ENCODE measurements around the gene MEP1A. TPM values are rescaled to one million over a fixed set of nuclear protein-coding genes. Genes with fewer than 3 reads are reported as not detected.
A peak's percentile ranks its signal among the peaks of the same experiment; 100 is the strongest.
"Not testable (repeated sequence)": the region's sequence is repeated elsewhere in the genome, so short reads cannot be mapped to it uniquely, and the experiment has no call there.

Gene MEP1A
- total RNA-seq, 1 donor from 2014 or later: not detected

DNA sequence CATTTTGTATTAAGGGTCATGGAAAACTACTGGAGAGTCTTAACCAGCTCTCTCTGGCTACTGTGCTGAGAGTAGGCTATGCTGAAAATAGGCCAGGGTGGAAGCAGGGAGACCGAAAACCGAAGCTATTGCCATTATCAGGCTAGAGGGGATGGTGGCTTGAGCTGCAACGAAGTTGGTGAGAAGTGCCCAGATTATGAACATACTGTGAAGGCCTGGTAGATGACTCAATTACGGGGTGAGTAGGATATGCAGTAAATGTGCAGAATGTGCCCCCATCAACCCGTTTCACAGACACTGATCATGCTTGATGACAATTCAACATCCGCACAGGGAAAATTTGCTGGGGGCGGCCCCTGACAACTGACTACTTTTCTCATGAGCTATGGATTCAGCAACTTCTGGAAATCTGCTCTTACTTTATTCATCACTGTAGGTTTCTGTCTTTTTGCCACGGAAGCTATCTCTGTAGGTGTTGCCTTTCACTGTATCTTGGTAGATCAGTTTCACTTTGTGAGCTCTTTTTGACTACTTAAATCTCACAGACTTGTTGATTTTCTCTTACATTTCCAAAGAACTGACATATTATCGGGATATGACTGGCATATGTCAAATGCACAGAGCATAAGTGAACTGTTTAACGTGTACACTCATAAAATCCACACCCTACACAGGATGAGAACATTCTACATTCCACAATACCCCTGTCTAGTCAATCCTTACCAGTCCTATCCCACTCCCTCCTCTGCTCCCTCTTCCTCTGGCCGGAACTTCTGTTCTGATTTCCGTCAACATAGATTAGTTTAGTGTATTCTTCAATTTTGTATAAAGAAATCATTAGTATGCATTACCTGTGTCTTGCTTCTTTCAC lies 15.5 kb upstream of the MEP1A start:
- ATAC-seq: no peak

DNA sequence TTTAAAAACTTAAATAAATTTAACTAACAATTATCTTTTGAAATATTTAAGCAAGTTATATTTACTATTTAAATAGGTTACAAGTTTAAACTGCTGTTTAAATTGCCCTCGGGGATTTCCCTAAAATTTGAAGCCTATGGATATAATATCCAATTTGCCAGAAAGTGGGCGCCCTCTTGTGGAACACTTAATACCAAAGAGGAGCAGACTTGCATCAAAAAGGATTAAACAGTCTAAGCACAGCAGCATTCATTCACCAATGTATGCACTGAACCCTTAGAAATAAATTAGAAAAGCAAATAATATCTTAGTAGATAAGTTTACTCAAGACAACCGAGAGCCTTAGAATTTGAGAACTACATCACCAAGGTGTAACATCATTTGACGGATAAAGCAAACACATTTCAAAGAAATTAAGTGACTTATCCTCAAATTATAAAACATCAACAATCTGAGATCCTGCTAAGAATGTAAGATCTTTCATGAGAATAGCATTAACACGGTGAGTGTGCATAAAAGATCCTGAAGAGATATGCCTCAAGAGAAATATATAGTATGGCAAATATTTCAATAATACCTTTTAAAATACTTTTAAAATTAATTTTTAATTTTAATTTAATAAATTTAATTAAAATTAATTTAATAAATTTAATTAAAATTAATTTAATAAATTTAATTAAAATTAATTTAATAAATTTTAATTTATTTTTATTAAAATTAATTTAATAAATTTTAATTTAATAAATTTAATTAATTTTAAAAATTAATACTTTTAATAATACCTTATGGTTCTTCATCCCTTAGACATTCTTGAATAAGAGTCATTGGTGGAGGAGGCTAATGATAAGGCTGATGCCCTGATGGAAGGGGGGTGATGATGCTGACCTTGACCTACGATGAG lies 11.5 kb upstream of the MEP1A start:
- ATAC-seq: no peak

DNA sequence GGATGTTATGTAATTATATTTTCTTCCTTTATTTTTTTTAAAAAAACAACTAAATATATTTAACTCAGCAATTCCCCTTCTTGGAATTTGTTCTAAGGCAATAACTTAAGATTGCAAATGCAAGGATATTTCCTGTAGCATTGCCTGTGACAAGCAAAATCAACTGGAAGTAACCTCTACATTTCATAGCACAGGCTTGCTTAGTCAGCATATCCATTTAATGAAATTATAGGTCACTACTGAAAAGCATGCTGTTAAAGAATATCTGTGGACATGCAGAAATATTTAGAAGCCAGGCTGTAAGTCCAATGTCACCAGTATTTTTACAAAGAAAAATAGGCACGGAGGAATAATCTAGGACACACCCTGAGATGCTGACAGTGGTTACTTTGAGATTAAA lies 8.7 kb upstream of the MEP1A start:
- no peak for ATAC-seq

DNA sequence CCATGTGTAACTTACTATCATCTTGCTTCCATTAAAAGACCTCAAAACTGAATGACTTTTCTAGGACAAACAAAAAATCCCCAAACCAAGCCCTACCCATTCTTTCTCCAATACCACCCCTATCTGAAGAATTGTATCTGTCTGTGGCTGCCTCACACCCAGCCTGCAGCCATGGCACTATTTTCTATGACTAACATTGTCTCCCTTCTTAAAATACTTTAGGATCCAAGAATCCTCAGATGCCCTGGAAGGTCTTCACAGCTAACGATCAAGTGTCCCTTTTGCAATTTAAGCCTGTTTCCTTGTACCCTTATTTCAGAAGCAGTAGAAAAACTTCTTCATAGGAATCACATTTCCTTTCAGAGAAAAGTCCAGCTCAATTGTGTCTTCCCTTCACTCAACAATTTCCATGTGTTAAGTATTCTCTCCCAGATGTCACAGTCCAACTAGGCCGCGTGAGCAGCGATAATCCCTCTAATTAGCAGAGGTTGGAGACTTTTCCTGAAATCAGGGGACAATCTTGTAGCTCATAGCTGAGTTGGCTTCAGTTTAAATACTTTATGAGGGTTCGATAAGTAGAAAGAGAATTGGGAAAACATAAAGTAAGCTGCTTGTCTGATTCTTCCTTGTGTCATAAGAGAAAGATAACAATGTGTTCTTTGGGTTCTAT lies 5.2 kb upstream of the MEP1A start:
- ATAC-seq: no peak

DNA sequence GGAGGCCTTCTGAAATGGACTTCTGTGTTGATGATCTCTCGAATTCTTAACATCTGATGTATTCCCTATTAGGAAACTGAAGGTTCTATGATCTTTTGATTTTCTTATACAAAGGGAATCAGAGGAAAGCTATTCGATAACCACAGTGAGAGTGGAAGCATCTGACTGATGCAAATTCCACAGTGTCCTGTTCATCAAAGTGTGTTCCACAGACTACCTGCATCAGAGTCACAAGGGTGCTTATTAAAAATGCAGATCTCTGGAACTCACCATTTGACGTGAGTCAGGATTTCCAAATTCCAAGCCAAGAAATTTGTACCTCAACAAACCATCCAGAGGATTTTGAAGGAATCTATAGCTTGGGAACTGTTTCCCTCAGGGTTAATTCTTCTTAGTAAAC lies 4.4 kb upstream of the MEP1A start:
- ATAC-seq: no peak

DNA sequence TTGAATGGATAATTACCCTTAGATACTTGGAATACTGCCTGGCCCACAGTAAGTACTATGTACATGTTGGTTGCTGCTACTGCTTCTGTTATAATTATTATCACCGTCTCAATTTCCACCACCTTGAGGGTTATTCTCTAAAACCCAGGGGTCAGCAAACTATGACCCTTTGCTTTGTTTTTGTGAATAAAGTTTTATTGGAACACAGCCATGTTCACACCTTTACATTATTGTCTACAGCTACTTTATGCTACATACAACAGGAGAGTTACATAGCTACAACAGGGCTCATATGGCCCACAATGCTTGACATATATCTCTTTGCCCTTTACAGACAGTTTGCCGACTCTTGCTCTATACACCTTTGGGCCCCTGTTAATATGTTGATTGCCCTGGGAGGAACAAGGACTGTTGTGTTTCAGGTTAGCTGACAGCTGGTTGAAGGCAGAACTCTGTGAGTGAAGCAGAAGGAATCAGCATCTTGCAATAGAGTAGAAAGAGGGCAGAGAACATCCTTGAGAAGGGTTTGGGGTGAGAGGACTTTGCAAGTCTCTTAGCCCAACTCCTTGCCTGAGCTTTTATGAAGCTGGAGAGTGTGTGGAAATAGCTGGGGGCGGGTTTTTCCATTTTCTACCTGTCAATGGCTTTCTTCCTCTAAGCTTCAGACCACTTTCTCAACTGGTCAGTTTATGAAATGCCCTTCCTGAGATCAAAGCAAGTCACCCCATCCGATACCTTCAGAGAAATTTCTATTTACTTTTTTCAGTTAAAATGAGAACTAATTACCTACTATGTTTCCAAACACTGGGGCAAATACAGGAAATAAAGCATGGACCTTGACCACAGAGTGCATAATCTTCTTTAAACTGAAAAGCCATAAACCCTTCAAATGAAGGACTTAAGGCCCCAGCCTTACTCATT lies 3.5 kb upstream of the MEP1A start:
- no peak for ATAC-seq

DNA sequence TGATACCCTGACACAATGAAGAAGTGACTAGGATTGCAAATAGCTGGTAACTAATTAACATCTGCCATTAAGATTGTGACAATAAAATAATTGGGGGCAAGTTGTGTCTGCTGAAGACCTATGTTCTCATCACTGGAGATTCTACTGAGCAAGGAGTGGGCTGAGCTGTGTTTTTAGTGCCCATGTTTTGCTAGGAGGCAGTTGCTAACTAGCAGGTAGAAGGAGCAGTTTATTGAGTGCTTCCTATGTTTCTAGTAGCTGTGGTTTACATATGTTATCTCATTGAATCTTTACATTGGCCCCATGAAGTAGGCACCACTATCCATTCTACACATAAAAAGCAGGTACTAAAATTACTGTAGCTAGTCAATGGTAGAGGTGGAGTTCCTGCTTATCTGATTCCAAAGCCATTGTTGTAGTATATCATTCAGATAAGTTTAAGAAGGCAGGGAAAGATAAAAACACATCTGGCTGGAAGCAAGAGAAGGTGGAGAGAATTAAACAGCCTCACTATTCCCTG lies 2.8 kb upstream of the MEP1A start:
- no peak for ATAC-seq

DNA sequence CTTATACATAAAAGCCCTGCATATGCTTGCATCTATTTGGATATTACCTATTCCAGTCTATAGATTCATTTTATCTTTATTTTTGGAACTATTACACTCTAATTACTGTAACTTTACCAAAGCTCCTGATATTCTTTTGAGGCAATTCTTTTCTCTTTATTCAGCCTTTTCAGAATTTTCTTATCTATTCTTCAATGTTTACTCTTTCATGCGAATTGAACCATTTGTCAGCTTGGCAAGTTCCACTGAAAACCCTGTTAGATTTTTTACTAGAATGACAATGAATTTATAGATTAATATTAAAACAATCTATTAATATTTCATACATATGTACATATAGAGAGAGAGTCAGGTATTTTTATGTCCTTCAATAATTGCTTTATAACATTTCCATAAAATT lies 554 bp upstream of the MEP1A start:
- ATAC-seq: no peak

DNA sequence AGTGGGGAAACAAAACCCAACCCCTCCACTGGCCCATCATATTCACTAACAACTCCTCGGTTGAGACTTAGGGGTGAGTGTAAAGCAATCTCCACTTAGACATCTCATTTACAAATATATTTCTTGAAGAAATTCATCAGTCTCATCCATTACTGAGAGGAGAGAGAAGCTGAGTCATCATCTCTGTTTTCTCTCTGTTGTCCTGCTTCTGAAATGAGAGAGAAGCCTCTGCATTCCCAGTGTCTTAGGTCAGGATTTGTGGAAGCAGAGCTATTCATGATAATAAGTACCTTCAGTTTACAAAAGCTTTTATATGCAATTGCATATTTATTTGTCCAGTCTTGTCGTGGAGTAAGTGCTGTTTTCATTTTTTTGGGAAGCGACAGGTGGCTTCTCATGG lies 879 bp downstream of the MEP1A start:
- ATAC-seq: no peak

DNA sequence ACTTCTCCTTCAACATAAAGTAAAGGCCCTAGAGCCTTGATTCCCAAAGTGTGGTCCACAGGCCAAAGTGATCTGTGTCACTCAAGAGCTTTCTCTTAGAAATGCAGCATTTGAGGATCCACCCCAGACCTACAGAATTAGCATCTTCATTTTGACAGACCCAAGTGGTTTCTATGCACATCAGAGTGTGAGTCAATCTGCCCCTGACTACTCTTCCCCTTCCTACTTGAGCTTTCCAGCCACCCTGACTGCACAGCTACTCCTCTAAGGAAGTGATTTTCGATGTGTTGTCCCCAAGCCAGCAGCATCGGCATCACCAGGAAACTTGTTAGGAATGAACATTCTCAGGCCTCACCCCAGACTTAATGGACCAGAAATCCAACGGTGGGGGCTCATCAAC lies 2.6 kb downstream of the MEP1A start:
- ATAC-seq: no peak

DNA sequence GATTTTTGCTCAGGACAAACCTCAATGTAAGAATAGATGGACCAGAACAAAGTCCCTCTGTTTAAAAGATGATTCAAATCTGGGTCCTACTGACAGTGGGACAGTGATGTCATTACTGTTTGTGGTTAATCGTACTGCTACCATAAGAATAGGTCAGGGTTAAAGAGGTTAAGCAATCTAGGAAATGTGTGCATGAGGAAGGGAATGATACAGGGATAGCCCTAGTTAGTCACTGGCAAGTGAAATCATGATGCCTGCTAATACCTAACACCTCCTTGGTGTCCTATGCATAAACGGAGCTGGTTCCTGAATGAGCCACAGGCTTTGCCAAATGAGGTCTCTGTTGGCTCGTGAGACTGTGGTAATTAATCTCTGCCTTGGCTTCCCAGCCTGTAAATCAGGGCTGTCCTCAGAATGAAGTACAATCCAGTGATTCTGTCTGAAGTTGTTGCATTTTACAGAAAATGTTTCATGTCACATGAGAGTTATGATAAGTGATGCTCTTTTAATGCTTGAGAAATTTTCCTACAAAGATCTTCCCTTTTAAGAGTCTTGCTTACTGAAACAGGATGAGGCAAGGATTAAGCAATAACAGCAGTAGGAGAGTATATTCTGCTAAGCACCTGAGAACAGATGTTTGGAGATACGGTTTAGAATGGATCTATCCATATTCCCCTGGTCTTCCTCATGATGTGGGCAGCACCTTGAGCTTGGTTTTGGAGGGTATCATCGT lies 3.8 kb downstream of the MEP1A start:
- ATAC-seq: peak; percentile 97

DNA sequence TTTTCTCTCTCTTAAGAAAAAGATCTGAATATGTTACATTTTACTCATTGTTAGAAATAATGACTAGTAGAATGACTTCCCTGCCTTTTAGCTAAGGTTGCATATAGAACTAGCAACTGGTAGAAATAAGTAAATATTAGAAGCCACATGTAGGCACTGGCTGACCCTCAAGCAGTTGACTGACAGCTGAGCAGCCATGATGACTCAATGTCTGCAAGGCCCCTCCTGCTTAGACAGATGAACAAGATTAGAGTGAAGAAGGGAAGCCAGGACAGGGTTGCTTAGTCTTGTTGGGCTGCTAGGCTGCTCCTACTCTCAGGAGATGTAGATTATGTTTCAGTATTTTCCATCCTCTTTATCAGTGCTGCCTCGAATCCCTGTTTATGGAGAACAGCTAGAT lies 6.5 kb downstream of the MEP1A start:
- ATAC-seq: no peak

DNA sequence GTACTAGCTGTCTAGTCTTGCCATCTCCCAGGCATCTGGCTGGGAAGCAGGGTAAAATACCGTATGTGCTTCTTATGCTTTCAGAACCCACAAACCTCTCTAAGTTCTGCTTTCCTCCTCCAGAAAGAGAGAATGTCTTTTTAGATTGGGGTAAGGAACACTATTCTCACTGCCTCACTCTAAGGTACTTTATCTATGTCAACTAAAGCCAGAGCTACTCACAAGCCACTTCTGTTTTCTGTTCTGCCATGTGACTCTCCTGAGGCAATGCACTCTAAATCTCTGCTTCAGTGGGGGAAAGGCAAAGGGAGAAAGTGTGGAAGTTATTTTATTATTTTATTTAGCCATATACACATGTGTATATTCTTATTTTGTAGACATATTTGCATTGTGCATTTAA lies 15.6 kb downstream of the MEP1A start:
- ATAC-seq: no peak

DNA sequence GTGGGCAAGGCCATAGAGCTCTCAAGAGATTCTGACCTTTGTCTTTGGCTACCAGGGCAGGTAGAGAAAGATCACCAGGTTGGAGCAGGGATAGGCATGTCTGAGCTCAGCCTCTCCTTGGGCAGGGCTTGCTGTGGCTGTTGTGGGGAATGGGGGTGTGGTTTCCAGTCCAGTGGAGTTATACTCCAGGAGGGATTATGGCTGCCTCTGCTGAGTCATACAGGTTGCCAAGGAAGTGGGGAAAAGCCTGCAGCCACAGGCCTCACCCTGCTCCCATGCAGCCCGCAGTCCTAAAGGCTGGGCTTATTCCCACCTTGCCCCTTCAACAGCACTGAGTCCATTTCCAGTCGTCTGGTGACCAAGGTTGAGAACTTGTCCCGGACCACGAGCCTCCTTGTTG lies 21.9 kb downstream of the MEP1A start:
- peak; percentile 92 for ATAC-seq

DNA sequence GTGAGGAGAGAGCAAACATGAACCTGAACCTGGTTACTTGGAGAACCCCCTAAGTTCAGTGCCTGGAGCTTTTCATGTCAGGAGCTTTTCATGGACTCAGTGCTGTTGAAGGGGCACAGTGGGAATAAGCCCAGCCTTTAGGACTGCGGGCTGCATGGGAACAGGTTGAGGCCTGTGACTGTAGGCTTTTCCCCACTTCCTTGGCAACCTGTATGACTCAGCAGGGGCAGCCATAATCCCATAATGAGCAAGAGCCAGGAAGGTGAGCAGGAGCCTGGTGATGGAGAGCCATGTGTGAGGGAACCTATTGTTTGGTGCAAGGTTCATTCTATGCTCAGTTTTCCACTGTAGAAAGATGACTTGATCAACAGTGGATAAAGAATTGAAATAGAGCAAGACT lies 23.4 kb downstream of the MEP1A start:
- ATAC-seq: peak; percentile 95

DNA sequence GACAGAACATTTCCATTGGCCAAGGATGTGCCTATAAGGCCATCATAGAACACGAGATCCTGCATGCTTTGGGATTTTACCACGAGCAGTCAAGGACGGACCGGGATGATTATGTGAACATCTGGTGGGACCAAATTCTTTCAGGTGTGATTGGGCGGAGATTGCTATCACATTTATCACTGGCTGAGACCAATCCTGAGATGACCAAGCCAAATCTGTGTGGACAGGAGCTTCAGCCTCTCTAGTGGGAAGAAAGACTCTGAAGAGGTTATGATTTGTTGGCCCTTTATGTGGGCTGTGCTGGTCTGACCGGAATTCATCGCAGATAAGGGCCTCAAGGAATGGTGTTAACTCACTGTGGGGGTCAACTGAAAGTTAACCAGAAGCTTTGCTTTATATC lies 26.4 kb downstream of the MEP1A start:
- ATAC-seq: no peak

DNA sequence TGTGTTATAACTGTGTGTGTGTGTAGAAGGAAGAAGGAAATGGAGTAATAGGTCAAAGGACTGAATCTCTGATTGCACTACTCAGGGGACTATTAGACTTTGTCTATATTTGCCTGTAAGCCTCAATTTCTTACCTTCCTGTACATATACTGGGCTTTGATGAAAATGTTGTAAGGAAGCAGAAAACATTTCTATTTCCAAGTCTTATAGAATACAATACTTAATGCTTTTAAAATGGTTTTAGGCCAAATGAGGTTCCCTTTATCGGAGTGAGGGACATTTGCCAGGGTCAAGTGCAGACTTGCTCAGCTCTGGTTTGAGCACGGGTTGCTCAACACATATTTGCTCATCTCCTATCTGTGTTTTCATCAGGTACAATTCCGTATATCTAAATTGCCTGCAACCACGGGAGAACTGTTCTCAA lies 28.3 kb downstream of the MEP1A start:
- peak; percentile 63 for ATAC-seq

DNA sequence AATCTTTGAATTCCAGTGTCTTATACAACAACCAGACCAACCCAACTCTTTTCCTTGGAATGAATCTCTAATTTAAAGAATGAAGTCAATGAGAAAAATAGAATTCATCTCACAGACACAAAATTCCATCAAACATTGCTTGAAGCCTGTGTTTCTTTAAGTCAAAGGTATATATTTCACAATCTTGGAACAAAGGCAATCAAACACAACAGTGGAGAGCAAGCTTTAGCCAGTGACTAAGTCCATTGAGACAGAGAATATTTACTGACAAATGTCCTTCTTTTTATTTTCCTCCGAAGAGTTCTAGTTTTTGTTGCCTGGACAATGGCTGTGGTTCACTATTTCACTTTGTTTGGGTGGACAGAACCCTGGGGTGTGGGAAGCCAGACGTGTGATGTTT lies 35.8 kb downstream of the MEP1A start:
- ATAC-seq: no peak

DNA sequence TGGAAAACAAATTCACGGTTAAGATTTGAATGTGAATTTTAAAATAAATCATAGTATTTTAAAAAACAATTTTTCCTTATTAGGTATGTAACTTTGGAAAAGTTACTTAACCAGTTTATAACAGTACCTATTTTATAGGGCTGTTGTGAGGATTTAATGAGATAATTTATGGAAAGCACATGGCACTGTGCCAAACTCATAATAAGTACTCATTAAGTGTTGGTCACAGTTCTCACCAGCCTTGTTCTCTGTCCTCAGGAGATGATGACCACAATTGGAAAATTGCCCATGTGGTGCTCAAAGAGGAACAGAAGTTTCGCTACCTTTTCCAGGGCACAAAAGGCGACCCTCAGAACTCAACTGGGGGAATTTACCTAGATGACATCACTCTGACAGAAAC lies 39.6 kb downstream of the MEP1A start:
- ATAC-seq: no peak

DNA sequence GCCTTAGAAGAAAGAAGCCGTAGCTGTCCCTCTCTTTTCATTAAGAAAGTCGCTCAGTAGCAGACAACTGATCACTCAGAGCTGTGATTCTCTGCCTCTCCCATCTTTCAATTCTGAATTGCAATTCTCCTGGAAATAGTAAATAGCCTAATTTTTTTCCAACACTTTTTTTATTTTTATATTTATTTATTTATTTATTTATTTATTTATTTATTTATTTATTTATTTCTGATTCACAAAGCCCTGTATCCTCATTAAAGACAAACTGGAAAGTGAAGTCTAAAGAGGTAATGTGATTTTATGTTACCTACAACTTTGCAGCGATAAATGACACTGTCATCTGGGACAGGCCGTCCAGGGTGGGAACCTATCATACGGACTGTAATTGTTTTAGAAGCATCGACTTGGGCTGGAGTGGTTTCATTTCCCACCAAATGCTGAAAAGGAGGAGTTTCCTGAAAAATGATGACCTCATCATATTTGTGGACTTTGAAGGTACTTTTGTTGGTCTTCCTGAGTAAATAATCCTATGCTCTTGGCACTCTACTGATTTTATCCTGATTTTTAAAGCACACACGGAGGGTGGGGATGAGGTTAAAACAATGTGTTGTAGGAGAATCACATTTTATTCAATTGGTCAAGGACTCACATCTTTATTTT lies 41.2 kb downstream of the MEP1A start:
- not testable (repeated sequence) for ATAC-seq

DNA sequence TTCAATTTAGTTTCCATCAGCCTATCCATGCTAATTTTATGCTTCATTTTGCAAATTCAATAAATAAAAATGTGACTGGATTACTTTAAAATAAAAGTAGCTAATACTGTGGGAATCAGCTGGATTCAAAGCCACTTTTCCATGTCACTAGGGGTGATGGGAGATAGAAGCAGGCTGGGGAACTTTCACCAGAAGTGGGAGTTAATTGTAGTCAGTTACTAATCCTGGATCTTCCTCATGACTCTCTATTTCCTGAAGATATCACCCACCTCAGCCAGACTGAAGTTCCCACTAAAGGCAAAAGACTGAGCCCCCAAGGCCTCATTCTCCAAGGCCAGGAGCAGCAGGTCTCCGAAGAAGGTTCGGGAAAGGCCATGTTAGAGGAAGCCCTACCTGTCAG lies 41.8 kb downstream of the MEP1A start:
- ATAC-seq: not testable (repeated sequence)
